HG03378 (cell line): ENCODE measurements around the gene IL1A.
A peak's percentile ranks its signal among the peaks of the same experiment; 100 is the strongest.

Source experiments
- ATAC-seq: cut with Tn5 transposase; IDR thresholded peaks from one replicate; pipeline ENCODE4 v1.9.1; 2021; ENCODE audit warnings: mild to moderate bottlenecking, moderate library complexity; ENCODE audit not compliant: unreplicated experiment

The IL1A gene

DNA sequence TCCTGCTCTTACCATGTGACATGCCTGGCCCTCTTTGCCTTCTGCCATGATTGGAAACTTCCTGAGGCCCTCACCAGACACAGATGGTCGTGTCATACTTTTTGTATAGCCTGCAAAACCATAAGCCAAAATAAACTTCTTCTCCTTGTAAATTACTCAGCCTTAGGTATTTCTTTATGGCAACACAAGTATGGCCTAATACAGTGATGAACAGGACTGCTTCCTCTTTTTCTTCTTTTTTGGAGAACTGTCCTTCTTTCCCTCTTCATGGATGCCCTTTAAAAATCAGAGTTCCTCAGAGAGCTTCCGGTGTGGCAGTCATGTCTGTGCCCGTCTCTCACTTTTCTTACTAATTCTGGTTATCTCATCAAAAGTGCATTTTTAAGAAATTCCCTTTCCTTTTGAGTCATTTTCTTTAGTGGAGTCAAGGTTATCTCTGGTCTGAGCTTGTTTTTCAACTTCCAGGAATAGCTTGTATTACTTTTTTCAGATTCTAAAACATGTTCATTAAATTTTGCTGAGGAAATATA, 9.2 kb upstream of the IL1A start:
- ATAC-seq: no peak

DNA sequence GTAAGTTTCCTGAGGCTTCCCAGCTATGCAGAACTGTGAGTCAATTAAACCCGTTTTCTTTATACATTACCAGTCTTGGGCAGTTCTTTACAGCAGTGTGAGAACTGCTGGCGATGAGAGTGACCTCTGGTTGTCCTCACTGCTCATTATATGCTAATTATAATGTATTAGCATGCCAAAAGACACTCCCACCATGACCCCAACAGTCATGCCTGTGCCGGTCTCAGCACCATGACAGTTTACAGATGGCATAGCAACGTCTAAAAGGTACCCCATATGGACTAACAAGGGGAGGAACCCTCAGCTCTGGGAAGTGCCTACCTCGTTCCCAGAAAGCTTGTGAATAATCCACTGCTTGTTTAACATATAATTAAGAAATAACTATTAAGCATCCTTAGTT, 8.1 kb upstream of the IL1A start:
- ATAC-seq: no peak

DNA sequence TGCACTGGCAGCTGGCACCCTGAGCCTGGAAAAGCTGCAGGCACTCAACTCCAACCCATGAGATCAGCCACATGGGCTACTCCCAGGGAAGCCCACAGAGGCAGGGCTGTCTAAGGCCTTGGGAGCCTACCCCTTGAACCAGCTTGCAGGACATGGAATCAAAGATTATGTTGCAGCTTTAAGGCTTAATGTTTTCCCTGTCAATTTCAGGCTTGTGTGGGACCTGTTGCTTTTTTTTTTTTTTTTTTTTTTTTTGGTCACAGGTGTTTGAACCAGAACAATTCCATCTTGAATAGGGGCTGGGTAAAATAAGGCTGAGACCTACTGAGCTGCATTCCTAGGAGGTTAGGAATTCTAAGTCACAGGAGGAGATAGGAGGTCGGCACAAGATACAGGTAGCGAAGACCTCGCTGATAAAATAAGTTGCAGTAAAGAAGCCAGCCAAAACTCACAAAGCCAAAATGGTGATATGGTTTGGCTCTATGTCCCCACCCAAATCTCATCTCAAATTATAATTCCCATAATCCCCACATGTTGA, 7.5 kb upstream of the IL1A start:
- no peak for ATAC-seq

DNA sequence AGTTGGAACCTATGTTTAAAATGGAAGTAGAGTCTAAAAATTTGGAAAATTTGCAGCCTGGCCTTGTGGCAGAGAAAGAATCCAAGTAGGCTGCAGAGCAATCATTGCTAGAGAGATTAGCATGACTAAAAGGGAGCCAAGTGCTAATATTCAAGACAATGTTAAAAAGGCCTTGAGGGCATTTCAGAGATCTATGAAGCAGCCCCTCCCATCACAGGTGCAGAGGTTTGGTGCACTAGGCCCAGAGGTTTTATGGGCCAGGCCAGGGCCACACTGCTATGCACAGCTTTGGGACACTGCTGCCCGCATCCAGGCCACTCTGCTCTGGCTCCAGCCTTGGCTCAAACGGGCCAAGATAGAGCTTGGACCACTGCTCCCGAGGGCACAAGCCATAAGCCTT, 6.7 kb upstream of the IL1A start:
- ATAC-seq: no peak

DNA sequence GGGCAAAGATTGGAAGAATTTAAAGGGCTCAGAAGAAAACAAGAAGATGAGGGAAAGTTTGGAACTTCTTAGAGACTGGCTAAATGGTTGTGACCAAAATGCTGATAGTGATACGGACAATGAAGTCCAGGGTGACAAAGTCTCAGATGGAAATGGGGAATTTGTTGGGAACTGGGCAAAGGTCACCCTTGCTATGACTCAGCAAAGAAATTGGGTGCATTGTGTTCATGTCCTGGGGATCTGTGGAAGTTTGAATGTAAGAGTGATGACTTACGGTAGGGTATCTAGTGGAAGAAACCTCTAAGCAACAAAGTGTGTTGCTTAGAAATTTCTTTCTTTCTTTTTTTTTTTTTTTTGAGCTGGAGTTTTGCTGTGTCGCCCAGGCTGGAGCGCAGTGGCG, 6.0 kb upstream of the IL1A start:
- no peak for ATAC-seq

DNA sequence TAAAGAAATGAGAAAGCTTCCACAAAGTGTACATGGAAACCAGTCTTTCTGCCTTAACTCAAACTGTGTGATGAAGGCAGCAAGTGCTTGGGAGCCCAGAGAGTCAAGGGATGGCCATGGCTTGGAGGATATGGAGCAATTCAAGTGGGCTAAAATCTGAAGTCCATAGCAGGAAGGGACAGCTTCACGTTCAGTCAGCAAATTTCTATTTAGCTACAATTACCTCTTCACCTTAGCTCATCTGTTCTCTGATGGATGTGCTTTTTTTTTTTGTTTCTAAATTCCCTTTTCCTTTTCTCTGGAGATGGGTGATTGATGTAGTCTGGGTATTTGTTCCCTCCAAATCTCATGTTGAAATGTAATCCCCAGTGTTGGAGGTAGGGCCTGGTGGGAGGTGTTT, 4.9 kb upstream of the IL1A start:
- ATAC-seq: no peak

DNA sequence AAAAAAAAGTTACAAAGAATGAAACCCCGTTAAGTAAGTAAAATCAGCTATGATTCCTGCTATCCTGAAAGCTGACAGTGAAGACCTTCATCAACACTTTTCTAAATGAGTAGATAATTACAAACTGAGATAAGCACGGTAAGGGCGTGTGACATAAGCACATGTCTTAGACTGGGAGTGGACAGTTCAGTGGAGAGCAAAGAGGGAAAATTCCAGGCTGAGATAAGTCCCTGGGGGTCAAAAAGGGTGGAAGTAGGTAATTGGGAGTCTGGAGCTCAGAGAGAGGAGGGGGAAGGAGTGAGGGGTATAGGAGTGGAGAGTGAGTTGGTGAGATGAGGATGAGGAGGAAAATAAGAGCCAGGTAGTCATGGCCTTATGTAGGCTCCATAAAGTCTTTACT, 4.4 kb upstream of the IL1A start:
- no peak for ATAC-seq

DNA sequence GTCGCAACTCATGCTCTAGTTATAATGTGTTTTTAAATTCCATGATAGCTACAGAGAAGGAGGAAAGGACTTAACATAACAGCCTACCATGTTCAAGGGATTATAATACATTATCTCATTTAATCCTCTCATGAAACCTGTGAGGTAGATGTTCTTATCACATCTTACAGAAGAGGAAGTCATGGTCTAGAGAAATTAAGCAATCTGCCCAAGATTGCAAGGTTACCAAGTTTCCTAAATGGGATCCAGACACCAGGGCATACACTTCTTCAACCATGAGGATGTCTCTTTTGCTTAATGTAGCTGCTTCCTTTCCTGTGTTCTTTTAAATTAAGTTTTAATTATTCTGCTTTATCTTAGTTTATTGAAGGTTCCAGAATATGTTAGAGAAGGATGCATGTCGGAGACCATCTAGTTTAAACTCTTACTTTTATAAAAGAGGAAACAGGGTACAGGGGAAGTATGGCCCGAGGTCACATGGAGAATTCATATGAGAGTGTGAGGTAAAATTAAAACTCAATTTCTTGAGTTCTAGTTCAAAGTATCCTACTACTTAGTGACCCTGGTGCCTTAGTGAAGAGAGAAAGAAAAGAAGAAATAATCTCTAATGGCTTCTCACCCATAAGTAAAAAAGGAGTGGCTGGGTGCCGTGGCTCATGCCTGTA, 3.6 kb upstream of the IL1A start:
- no peak for ATAC-seq

DNA sequence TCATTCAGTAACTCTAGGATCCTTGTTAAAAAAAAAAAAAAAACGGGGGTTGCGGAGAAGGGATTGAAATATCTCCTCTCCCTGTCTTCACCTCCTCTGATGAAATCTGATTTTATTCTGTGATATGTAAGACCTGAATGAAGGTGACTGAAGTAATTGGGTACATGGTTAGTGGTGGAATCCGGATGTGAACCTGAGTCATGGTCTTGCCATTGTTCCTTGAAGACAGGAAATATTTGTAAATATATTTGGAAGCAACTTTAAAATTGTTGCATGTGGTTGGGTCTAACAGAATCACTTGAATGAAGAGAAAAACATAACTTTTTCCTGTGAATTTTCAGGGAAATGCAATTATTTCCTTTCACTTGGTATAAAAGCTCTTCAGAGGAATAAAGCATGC, 3.0 kb upstream of the IL1A start:
- no peak for ATAC-seq

DNA sequence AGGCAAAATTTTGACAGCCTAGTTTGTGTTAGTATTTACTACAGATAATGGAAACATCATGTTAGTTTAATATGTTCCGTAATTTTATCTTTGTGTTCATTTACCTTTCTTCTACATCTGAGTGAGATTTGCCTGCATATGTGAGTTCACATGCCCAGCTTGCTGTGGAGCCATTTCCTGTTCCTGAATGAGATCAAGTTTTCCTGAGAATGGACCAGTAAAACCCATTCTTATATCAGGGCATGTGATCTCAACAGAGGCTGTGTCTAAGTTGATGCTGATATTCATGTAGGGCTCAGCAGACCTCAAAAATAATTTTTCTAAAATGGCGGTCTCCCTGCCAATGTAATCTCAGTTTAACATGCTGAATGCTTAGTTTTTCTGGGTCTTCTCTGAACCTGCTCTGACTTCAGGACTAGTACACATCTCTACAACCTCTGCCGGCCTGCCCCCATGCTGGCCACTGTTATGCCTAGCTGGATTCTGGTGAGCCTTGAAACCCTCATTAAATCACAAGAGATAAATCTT, 1.0 kb downstream of the IL1A start:
- ATAC-seq: no peak

DNA sequence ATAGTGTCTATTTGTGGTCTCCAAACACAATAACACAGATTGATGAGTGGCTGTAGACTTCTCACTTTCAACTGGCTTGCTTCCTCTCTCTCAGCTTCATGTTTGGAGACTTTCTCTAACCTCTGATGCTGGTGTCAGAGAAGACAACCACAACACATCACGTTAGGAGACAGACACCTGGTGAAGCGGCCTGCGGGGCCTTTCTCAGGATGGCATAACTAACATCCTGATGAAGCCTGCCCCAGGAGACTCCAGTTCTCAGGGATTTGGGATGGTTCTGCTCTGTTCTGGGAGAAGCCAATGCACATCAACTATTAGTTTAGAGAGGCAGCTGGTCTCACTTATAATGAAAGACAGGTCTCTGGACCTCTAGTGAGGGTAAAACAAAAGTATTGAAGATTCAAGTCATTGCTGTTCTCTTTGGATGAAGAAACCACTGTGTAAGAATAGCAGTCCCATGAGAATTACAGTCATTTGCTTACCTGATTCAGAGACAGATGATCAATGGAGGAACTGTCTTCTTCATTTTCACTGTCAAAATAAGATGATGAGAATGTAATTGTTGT, 2.0 kb downstream of the IL1A start:
- ATAC-seq: peak; percentile 79

DNA sequence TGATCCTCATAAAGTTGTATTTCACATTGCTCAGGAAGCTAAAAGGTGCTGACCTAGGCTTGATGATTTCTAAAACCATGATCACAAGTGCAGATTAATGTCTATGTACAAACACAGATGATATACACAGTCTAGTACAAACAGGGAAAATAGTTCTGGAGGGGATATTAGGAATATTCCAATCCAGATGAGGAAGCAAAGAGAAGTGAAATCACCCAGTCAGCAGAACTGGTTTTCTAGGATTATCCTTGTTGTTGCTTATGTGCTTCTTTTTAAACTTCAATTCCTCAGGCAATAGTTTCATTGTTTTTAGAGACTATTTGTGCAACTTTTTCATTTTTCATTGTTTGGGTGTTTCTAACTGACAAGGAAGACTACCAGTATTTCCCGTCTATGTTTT, 4.7 kb downstream of the IL1A start:
- no peak for ATAC-seq

DNA sequence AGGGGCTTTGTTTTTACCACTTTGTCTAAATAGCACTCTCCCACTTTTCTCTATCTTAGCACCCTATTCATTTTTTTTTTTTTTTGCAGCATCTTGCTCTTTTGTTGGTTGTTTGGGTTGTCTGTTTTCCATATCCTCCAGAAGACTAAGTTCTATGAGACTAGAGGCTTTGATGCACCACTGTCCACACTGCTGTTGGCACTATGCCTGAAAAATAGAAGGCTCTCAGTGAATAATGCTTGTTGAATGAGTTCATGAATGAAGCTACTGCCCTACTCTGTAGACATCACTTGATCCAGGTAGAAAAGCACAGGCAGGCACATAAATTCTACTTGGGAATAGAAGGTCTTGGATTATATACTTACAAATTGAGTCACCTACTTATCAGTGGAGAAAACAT, 7.3 kb downstream of the IL1A start:
- no peak for ATAC-seq

DNA sequence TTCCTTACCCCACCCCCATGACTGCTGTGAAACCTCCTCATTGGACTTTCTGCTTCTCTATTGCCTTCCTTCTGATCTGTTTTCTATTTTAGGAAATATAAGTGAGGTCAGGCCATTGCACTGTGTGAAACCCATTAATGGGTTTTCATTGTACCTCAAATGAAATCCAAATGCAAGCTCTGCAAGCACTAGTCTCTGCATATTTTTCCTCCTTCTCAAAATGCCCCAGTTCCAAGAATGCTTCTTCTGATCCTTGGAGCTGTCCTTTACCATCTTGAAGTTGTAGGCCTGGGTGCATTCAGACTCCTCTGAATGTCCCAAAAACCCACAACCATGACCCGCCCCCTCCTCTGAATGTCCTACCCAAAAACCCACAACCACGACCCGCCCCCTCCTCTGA, 8.2 kb downstream of the IL1A start:
- no peak for ATAC-seq

DNA sequence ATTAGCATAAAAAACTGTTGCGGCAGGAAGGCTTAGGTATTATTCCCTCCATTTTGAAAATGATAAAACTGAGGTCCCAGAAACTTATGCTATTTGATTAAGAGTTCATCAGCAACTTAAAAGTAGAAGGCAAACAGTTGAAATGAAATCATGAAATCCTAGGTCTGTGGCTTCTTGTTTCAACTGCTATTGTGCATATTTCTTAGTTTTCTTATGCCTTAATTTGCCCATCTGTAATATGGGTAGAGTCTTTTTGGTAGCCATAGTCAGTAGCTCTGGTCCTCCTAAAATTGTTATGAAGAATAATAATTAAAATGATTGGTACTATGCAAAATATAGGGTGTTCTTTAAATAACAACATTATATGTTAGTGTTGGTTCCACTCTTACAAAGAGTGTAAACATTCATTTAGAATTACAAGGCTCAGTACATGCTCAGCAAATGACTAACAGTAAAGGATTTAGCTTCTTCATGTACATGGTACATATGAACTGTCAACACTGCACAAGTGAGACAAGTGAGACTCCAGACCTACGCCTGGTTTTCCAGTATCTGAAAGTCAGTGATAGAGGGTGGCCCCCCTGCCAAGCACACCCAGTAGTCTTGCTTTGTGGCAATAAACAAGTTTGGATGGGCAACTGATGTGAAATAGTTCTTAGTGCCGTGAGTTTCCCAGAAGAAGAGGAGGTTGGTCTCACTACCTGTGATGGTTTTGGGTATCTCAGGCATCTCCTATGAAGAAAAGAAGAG, 9.6 kb downstream of the IL1A start:
- no peak for ATAC-seq

DNA sequence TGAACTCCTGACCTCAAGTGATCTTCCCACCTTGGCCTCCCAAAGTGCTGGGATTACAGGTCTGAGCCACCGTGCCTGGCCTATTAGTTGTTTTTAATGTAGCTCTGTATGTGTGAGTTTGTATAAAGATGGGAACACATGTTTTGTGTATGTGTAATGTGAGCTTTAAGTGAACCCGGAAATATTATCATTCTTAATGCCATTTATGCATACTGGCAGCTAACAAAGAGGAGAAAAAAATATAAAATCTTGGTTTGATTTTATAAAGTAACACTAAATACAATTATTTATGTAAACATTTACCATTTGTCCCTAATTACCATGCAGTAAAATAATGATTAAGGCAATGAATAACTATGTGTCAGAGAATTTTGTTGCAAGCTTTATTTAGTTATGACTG, 10.7 kb downstream of the IL1A start:
- no peak for ATAC-seq

DNA sequence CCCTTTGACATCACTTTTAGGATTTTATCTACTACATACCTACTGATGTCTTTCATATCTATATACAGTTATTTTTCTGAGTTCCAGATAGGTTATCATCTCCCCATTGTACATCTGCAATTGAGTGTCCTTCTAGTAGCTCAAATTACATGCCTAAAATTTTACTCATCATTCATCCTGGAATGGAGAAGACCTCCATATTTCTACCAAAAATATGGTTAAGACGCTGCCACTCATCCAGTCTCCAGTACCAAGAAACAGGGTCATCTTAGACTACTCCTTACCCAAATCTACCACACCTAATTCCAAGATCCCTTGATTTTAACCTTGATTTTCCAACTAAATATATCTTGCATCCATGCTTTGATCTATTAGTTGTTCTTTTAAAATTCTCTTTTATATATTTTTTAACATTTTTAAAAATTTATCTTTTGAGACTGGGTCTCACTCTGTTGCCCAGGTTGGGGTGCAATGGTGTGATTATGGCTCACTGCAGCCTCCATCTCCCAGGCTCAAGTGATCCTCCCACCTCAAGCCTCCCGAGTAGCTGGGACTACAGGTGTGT, 11.3 kb downstream of the IL1A start:
- ATAC-seq: no peak

DNA sequence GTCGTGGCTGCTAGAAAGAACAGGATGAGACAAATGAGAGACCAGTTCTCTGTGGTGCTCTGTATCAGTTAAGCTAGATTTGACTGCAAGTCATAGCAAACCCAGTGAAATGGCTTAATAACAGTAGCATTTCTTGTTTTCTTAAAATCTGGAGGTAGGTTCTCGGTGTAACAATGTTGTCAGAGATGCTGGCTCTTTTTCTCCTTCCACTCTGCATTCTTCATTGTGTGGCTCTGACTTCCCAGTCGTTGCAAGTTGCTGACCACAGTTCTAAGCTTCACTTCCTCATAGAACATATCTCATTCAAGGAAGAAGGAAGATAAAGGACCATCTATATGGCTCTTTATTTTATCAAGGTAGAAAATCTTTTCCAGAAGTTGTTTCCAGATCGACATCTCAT, 12.0 kb downstream of the IL1A start:
- ATAC-seq: no peak

DNA sequence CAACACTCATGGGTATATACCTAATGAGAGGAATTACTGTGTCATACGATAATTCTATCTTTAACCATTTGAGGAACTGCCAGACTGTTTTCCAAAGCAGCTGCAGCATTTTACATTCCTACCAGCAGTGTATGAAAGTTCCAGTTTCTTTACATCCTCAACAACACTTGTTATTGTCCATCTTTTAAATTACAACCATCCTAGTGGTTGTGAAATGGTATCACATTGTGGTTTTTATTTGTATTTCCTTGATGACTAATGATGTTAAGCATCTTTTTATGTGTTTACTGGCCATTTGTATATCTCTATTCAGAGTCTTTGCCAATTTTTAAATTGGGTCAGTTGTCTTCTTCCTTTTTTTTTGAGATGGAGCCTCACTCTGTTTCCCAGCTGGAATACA, 15.9 kb downstream of the IL1A start:
- ATAC-seq: no peak

DNA sequence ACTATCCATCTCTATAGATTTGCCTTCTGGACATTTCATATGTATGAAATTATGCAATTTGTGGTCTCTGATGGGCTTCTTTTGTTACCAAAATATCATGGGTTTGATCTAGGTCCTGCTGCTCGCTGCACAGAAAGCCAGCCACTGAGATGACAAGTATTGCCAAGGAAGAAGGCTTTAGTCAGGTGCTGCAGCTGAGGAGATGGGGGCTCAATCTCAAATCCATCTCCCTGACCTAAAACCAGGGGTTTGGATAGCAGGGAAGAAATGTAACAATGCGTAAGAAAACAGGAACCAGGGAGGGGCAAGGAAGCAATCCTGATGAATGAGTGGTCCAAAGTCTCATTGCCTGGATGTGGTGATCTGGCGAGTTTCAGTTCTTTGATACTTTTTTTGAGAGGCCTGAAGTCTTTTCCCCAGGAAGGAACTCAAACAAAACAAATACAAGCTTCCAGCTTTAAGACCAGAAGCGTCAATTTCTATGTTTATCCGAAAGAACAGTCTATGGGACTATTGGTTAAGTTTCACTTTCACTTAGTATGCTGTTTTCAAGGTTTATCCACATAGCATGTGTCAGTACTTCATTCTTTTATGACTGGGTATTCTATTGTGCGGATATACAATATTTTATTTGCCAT, 16.5 kb downstream of the IL1A start:
- no peak for ATAC-seq

DNA sequence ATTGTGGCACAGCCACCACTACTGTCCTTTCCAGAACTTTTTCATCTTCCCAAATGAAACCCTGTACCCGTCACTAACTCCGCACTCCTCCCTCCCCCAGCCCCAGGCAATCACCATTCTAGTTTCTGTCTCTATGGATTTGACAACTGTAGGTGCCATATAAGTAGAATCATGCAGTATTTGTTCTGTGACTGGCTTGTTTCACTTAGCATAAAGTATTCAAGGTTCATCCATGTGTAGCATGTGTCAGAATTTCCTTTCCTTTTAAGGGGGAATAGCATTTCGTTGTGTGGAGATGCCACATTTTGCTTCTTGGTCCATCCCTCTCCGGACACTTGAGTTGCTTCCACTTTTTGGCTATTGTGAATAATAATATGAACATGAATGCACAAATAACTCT, 19.0 kb downstream of the IL1A start:
- ATAC-seq: no peak
